Hepatocyte (in vitro differentiated cells): Measurements from ENCODE around the gene DAAM1.

Experiments used
- CTCF ChIP-seq: fragments of 200-600 bp; sonication (generic); IDR thresholded peaks from 2 replicates; pipeline ENCODE4 v1.5.1; 2016; ENCODE audit warnings: antibody characterized with exemption, mild to moderate bottlenecking; ENCODE audit not compliant: poor library complexity
- EZH2 ChIP-seq: fragments of 200-600 bp; sonication (generic); IDR thresholded peaks from 2 replicates; pipeline ENCODE4 v1.6.1; 2016; ENCODE audit warnings: antibody characterized with exemption, mild to moderate bottlenecking, borderline replicate concordance
- EZH2phosphoT487 ChIP-seq: fragments of 200-600 bp; sonication (generic); IDR thresholded peaks from one replicate; pipeline ENCODE4 v1.6.1; 2018; ENCODE audit warnings: antibody characterized with exemption, mild to moderate bottlenecking, low read depth, moderate library complexity; ENCODE audit not compliant: unreplicated experiment, severe bottlenecking

- TF ChIP-seq CTCF: no peak
- no peak for TF ChIP-seq EZH2phosphoT487
- TF ChIP-seq EZH2: no peak
Observed at GRCh38 chr14:59147007-59147406, 41.5 kb upstream of the DAAM1 start.
